ENCODE results near the gene RAP1GDS1.
A peak's percentile ranks its signal among the peaks of the same experiment; 100 is the strongest.

RAP1GDS1 gene

GRCh38 chr4:98462487-98462886 lies 201.3 kb downstream of the RAP1GDS1 start:
- no peaks in the 10 kb centered on the region for H3K27me3 ChIP-seq (replicated peaks)
- in situ Hi-C loops (cut with HindIII; ENCODE audit: low pct_ligation_motif_present, low sequenced_read_pairs), result no loop called here

GRCh38 chr4:98466868-98467599 lies 205.8 kb downstream of the RAP1GDS1 start:
- H3K36me3 ChIP-seq (replicated peaks), result peaks cover 4% of the 10 kb centered on the region
- no peak for DNase-seq
- in situ Hi-C loops (cut with HindIII; ENCODE audit: low pct_ligation_motif_present, low sequenced_read_pairs), result no loop called here
- TF ChIP-seq CTCF (IDR thresholded peaks at IDR 0.05; ENCODE audit: low read depth, low read length, missing control alignments), result no peak
- H3K27me3 ChIP-seq (replicated peaks), result no peaks in the 10 kb centered on the region
- no peak overlapping the region for H3K4me3 ChIP-seq (ENCODE audit: low read depth, low read length)
- H3K27ac ChIP-seq, result no peak overlapping the region

More at GRCh38 chr4:98462487-98462886, 201.3 kb downstream of the RAP1GDS1 start:
- Histone ChIP-seq H3K27ac (no peak overlapping the region), H3K36me3 (replicated peaks) (no peaks in the 10 kb centered on the region), H3K4me3 (ENCODE audit: low read depth, low read length) (no peak overlapping the region)
- DNase-seq, result no peak
- no peak for TF ChIP-seq CTCF (IDR thresholded peaks at IDR 0.05; ENCODE audit: low read depth, low read length, missing control alignments)

GRCh38 chr4:98467627-98468072 lies 206.5 kb downstream of the RAP1GDS1 start:
- Histone ChIP-seq H3K36me3 (replicated peaks) (peaks cover 8% of the 10 kb centered on the region), H3K4me3 (ENCODE audit: low read depth, low read length) (peak overlapping the region; percentile 42), H3K27ac (peak overlapping the region; percentile 64), H3K27me3 (replicated peaks) (no peaks in the 10 kb centered on the region)
- peak; percentile 84 for TF ChIP-seq CTCF (IDR thresholded peaks at IDR 0.05; ENCODE audit: low read depth, low read length, missing control alignments)
- in situ Hi-C loops (cut with HindIII; ENCODE audit: low pct_ligation_motif_present, low sequenced_read_pairs), result no loop called here
- peak; percentile 91 for DNase-seq

- H3K36me3 ChIP-seq (replicated peaks), result peaks cover 8% of the 10 kb centered on the region
- in situ Hi-C loops (cut with HindIII; ENCODE audit: low pct_ligation_motif_present, low sequenced_read_pairs), result no loop called here
- no peak overlapping the region for H3K4me3 ChIP-seq (ENCODE audit: low read depth, low read length)
- DNase-seq, result peak; percentile 47
- no peaks in the 10 kb centered on the region for H3K27me3 ChIP-seq (replicated peaks)
- peak overlapping the region; percentile 68 for H3K27ac ChIP-seq
- peak; percentile 5 for TF ChIP-seq CTCF (IDR thresholded peaks at IDR 0.05; ENCODE audit: low read depth, low read length, missing control alignments)
Observed at GRCh38 chr4:98468709-98469108, 207.5 kb downstream of the RAP1GDS1 start.

GRCh38 chr4:98469771-98470170 lies 208.6 kb downstream of the RAP1GDS1 start:
- TF ChIP-seq CTCF (IDR thresholded peaks at IDR 0.05; ENCODE audit: low read depth, low read length, missing control alignments), result no peak
- Histone ChIP-seq H3K27ac (peak overlapping the region; percentile 62), H3K27me3 (replicated peaks) (no peaks in the 10 kb centered on the region), H3K4me3 (ENCODE audit: low read depth, low read length) (no peak overlapping the region), H3K36me3 (replicated peaks) (peaks cover 8% of the 10 kb centered on the region)
- in situ Hi-C loops (cut with HindIII; ENCODE audit: low pct_ligation_motif_present, low sequenced_read_pairs), result no loop called here
- no peak for DNase-seq

- TF ChIP-seq CTCF (IDR thresholded peaks at IDR 0.05; ENCODE audit: low read depth, low read length, missing control alignments), result no peak
- Histone ChIP-seq H3K27me3 (replicated peaks) (no peaks in the 10 kb centered on the region), H3K36me3 (replicated peaks) (peaks cover 8% of the 10 kb centered on the region), H3K4me3 (ENCODE audit: low read depth, low read length) (no peak overlapping the region), H3K27ac (peak overlapping the region; percentile 62)
- in situ Hi-C loops (cut with HindIII; ENCODE audit: low pct_ligation_motif_present, low sequenced_read_pairs), result no loop called here
- DNase-seq, result no peak
Observed at GRCh38 chr4:98470366-98470765, 209.2 kb downstream of the RAP1GDS1 start.

Measured in brain microvascular endothelial cell (primary cell).